GM18907 (cell line): Measurements from ENCODE around the gene PUS7L.
"Not testable (repeated sequence)": the region's sequence is repeated elsewhere in the genome, so short reads cannot be mapped to it uniquely, and the experiment has no call there.

ENCODE experiments used
- ATAC-seq: cut with Tn5 transposase; IDR thresholded peaks from one replicate; pipeline ENCODE4 v1.9.1; 2021; ENCODE audit warnings: mild to moderate bottlenecking, moderate library complexity; ENCODE audit not compliant: unreplicated experiment

PUS7L gene

GRCh38 chr12:43758728-43759563, at the start of gene PUS7L, which contains the start of gene IRAK4:
Gene PUS7L, minus strand, starts transcription at chr12:43758790. Its CDS starts 3,545 bp downstream, at chr12:43755245.
Gene IRAK4, plus strand, starts transcription at chr12:43758951. Its CDS starts 9,161 bp downstream, at chr12:43768112.
- peak; percentile 98 for ATAC-seq

- no peak for ATAC-seq
These were observed 48.8 kb upstream of the PUS7L start for GRCh38 chr12:43807386-43807785.

- ATAC-seq = no peak
These were observed 48.1 kb upstream of the PUS7L start for GRCh38 chr12:43806737-43807072.

- peak; percentile 96 for ATAC-seq
These were observed 47.5 kb upstream of the PUS7L start, which contains the start of gene TWF1 for GRCh38 chr12:43805860-43806736. Gene TWF1, minus strand, starts transcription at chr12:43806317. Its CDS starts 72 bp downstream, at chr12:43806245.

- ATAC-seq = peak; percentile 22
These were observed 46.7 kb upstream of the PUS7L start for GRCh38 chr12:43805149-43805859.

GRCh38 chr12:43797561-43798217, 39.1 kb upstream of the PUS7L start:
- ATAC-seq = no peak

GRCh38 chr12:43795716-43796280, 37.2 kb upstream of the PUS7L start:
- no peak for ATAC-seq

GRCh38 chr12:43789941-43790340, 31.4 kb upstream of the PUS7L start:
- ATAC-seq = no peak

- no peak for ATAC-seq
These were observed 28.5 kb upstream of the PUS7L start for GRCh38 chr12:43786899-43787693.

- no peak for ATAC-seq
These were observed 17.9 kb upstream of the PUS7L start for GRCh38 chr12:43776498-43776897.

- ATAC-seq = no peak
These were observed 7.7 kb upstream of the PUS7L start for GRCh38 chr12:43766291-43766690.

GRCh38 chr12:43764528-43764927, 5.9 kb upstream of the PUS7L start:
- no peak for ATAC-seq

GRCh38 chr12:43763769-43764168, 5.2 kb upstream of the PUS7L start:
- ATAC-seq = no peak

GRCh38 chr12:43762596-43762995, 4.0 kb upstream of the PUS7L start:
- no peak for ATAC-seq

- no peak for ATAC-seq
These were observed 2.9 kb upstream of the PUS7L start for GRCh38 chr12:43761500-43761899.

- no peak for ATAC-seq
These were observed 1.8 kb upstream of the PUS7L start for GRCh38 chr12:43760396-43760795.

GRCh38 chr12:43758247-43758727, 303 bp downstream of the PUS7L start:
- no peak for ATAC-seq

- ATAC-seq = no peak
These were observed 4.6 kb downstream of the PUS7L start for GRCh38 chr12:43754015-43754414.

- not testable (repeated sequence) for ATAC-seq
These were observed 7.2 kb downstream of the PUS7L start for GRCh38 chr12:43751360-43751759.
